Liver (tissue), 3 donors: ENCODE measurements around the gene LYPLAL1.

ENCODE experiments used
- EGR1 ChIP-seq, 2 donors: IDR thresholded peaks; 2 replicates each; pipeline ENCODE4 v1.6.1; 2016 to 2018; ENCODE audit warnings: antibody characterized with exemption in 2 of 2, low read depth in 2 of 2
- GABPA ChIP-seq, 2 donors: IDR thresholded peaks in 1 of 2; conservative IDR thresholded peaks in 1 of 2; 2 replicates each; pipeline ENCODE4 v1.6.1; 2016; ENCODE audit warnings: antibody characterized with exemption in 2 of 2, mild to moderate bottlenecking in 1 of 2, moderate library complexity in 1 of 2
- RAD21 ChIP-seq, 2 donors: IDR thresholded peaks; 2 replicates each; pipeline ENCODE4 v1.6.1; 2016; ENCODE audit warnings: antibody characterized with exemption in 2 of 2, mild to moderate bottlenecking in 2 of 2
- SP1 ChIP-seq: IDR thresholded peaks from 2 replicates; pipeline ENCODE4 v1.6.1; 2018; ENCODE audit warnings: antibody characterized with exemption, mild to moderate bottlenecking
- YY1 ChIP-seq: IDR thresholded peaks from 2 replicates; pipeline ENCODE4 v1.6.1; 2016; ENCODE audit warnings: antibody characterized with exemption, mild to moderate bottlenecking
- TF ChIP-seq, protein P1 (sequence below): fragments of 150-350 bp; IDR thresholded peaks from 2 replicates; pipeline ENCODE4 v1.5.1; 2017; ENCODE audit warnings: improper control_type of control experiment, low read depth, low read length; ENCODE audit not compliant: missing input control
- TF ChIP-seq, protein P2 (sequence below): IDR thresholded peaks from 2 replicates; pipeline ENCODE4 v1.6.1; 2016; ENCODE audit warnings: antibody characterized with exemption, mild to moderate bottlenecking
- donor health status: healthy.
- donor health status: healthy.

DNA sequence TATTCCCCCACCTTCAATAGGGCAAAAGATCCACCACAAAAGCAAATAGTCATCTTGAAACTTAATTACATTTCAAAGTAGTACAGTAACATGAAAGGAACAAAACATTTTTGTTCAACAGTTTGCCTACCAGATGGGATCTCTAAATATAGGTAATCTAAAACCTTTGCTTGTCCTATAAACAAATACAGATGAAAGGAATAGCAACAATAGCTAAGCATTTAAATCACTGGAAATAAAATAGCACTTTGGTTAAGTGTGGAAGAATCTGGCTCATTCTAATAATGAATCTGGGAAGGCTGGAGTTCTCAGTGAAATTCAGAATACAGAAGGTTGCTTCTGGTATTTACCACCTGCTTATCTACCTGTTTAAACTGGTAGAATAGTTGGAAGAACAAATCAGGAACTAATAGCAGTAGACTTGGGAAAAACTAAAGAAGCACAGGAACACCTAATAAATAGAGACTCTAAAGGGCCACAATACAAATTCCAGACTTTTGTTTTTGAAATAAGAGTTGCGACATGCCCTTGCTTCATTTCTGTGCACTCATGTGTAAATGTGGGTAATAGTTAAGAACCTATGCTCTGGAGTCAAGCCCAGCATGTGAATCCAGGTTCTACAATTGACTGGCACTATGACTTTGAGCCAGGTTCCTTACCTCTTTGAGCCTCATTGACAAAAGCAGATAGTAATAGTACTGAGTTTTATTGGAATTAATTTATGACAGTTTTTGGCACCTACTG lies 2.3 kb upstream of the LYPLAL1 start:
- TF ChIP-seq, protein P1, sequence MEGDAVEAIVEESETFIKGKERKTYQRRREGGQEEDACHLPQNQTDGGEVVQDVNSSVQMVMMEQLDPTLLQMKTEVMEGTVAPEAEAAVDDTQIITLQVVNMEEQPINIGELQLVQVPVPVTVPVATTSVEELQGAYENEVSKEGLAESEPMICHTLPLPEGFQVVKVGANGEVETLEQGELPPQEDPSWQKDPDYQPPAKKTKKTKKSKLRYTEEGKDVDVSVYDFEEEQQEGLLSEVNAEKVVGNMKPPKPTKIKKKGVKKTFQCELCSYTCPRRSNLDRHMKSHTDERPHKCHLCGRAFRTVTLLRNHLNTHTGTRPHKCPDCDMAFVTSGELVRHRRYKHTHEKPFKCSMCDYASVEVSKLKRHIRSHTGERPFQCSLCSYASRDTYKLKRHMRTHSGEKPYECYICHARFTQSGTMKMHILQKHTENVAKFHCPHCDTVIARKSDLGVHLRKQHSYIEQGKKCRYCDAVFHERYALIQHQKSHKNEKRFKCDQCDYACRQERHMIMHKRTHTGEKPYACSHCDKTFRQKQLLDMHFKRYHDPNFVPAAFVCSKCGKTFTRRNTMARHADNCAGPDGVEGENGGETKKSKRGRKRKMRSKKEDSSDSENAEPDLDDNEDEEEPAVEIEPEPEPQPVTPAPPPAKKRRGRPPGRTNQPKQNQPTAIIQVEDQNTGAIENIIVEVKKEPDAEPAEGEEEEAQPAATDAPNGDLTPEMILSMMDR, result no peak
- TF ChIP-seq SP1 (peak; percentile 40), YY1 (peak; percentile 28), GABPA (IDR thresholded peaks at IDR 0.05 in 1 of 2, conservative IDR thresholded peaks at IDR 0.05 in 1 of 2) (no peak), EGR1 (IDR thresholded peaks at IDR 0.05; ENCODE audit: low read depth in 2 of 2) (no peak), RAD21 (IDR thresholded peaks at IDR 0.05) (peak in 1 of 2 donors; percentile 20)
- TF ChIP-seq, protein P2, sequence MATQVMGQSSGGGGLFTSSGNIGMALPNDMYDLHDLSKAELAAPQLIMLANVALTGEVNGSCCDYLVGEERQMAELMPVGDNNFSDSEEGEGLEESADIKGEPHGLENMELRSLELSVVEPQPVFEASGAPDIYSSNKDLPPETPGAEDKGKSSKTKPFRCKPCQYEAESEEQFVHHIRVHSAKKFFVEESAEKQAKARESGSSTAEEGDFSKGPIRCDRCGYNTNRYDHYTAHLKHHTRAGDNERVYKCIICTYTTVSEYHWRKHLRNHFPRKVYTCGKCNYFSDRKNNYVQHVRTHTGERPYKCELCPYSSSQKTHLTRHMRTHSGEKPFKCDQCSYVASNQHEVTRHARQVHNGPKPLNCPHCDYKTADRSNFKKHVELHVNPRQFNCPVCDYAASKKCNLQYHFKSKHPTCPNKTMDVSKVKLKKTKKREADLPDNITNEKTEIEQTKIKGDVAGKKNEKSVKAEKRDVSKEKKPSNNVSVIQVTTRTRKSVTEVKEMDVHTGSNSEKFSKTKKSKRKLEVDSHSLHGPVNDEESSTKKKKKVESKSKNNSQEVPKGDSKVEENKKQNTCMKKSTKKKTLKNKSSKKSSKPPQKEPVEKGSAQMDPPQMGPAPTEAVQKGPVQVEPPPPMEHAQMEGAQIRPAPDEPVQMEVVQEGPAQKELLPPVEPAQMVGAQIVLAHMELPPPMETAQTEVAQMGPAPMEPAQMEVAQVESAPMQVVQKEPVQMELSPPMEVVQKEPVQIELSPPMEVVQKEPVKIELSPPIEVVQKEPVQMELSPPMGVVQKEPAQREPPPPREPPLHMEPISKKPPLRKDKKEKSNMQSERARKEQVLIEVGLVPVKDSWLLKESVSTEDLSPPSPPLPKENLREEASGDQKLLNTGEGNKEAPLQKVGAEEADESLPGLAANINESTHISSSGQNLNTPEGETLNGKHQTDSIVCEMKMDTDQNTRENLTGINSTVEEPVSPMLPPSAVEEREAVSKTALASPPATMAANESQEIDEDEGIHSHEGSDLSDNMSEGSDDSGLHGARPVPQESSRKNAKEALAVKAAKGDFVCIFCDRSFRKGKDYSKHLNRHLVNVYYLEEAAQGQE, result no peak
